H1 (cell line): Measurements from ENCODE around the gene CDH22. TPM values are rescaled to one million over a fixed set of nuclear protein-coding genes. Genes with fewer than 3 reads are reported as not detected.

Experiments
- CTCF ChIA-PET: fragments of 300-600 bp; sonication (Branson Sonifier 250); formaldehyde crosslinking; loops from one replicate; lab custom pipeline; 2021; ENCODE audit not compliant: partially characterized antibody; lab: Charles Lee
- POLR2A ChIA-PET: fragments of 300-600 bp; sonication (Branson Sonifier 250); formaldehyde crosslinking; loops from one replicate; lab custom pipeline; 2021; ENCODE audit warnings: inconsistent platforms; ENCODE audit not compliant: partially characterized antibody; lab: Charles Lee
- DNase-seq, 2 experiments: peaks; one replicate each; pipeline versions ENCODE4 v3.0.0 to v3.0.0-alpha.2; 2010 to 2022; ENCODE audit warnings: low spot score in 2 of 2, low read depth in 1 of 2, mixed read lengths in 1 of 2
- FAIRE-seq: peaks from 2 replicates; lab custom pipeline; 2011; peaks lifted over from hg19 to GRCh38; lab: Jason Lieb, UNC
- H2AFZ ChIP-seq: 2 replicates; pipeline ENCODE4 v1.8.1; 2012; ENCODE audit warnings: low read length, inconsistent platforms
- H2AK5ac ChIP-seq: 2 replicates; pipeline ENCODE4 v1.6.1; 2013; ENCODE audit warnings: low read depth, low read length
- H2BK120ac ChIP-seq: replicated peaks from 2 replicates; pipeline ENCODE3; 2013; ENCODE audit warnings: low read depth, low read length, inconsistent platforms
- H2BK12ac ChIP-seq: 2 replicates; pipeline ENCODE4 v1.6.1; 2013; ENCODE audit warnings: low read depth, low read length
- H2BK15ac ChIP-seq: 2 replicates; pipeline ENCODE4 v1.6.1; 2013; ENCODE audit warnings: low read length
- H2BK20ac ChIP-seq: 2 replicates; pipeline ENCODE4 v1.6.1; 2013; ENCODE audit warnings: low read length
- H2BK5ac ChIP-seq: 2 replicates; pipeline ENCODE4 v1.6.1; 2013; ENCODE audit warnings: low read depth, low read length
- H3K14ac ChIP-seq: 2 replicates; pipeline ENCODE4 v1.6.1; 2013; ENCODE audit warnings: inconsistent platforms; ENCODE audit not compliant: insufficient read length
- H3K18ac ChIP-seq: 2 replicates; pipeline ENCODE4 v1.6.1; 2013; ENCODE audit warnings: low read length; ENCODE audit errors: extremely low read depth
- H3K23ac ChIP-seq: 2 replicates; pipeline ENCODE4 v1.6.1; 2013; ENCODE audit warnings: inconsistent platforms; ENCODE audit not compliant: insufficient read length
- H3K23me2 ChIP-seq: 2 replicates; pipeline ENCODE4 v1.6.1; 2013; ENCODE audit warnings: low read depth, low read length
- H3K27ac ChIP-seq: 2 replicates; pipeline ENCODE4 v1.6.1; 2011; ENCODE audit warnings: low read depth, low read length, inconsistent platforms
- H3K27me3 ChIP-seq, 4 experiments: replicated peaks in 1 of 4; 1 replicate in 1 of 4; 2 replicates in 3 of 4; pipeline versions ENCODE4 v1.6.1 to v1.8.1; 2011 to 2013; ENCODE audit warnings: low read length in 3 of 4, mild to moderate bottlenecking in 3 of 4, inconsistent platforms in 2 of 4, mixed read lengths in 2 of 4, moderate library complexity in 1 of 4; ENCODE audit not compliant: control insufficient read depth in 3 of 4, insufficient read depth in 3 of 4; ENCODE audit errors: extremely low read depth in 1 of 4
- H3K36me3 ChIP-seq, 4 experiments: 2 replicates each; pipeline versions ENCODE4 v1.6.1 to v1.8.1; 2011 to 2013; ENCODE audit warnings: mild to moderate bottlenecking in 4 of 4, low read length in 3 of 4, moderate library complexity in 2 of 4, control low read depth in 1 of 4, inconsistent platforms in 1 of 4; ENCODE audit not compliant: insufficient read depth in 4 of 4, control insufficient read depth in 2 of 4
- H3K4ac ChIP-seq: replicated peaks from 2 replicates; pipeline ENCODE3; 2013; ENCODE audit warnings: low read length, low read depth, mixed read lengths, inconsistent platforms; ENCODE audit not compliant: insufficient read length
- H3K4me1 ChIP-seq, 4 experiments: replicated peaks in 1 of 4; 1 replicate in 1 of 4; 2 replicates in 3 of 4; pipeline versions ENCODE4 v1.6.1 to v1.8.1; 2011 to 2013; ENCODE audit warnings: low read length in 3 of 4, inconsistent platforms in 2 of 4, mixed read lengths in 1 of 4; ENCODE audit not compliant: insufficient read depth in 4 of 4, control insufficient read depth in 3 of 4
- H3K4me2 ChIP-seq, 2 experiments: 2 replicates each; pipeline versions ENCODE4 v1.6.1 to v1.8.1; 2011 to 2013; ENCODE audit warnings: low read depth in 2 of 2, low read length in 2 of 2, control low read depth in 1 of 2, inconsistent platforms in 1 of 2, mild to moderate bottlenecking in 1 of 2; ENCODE audit not compliant: insufficient read depth in 1 of 2
- H3K4me3 ChIP-seq, 4 experiments: fragments of 200-600, 300-600 bp in 1 of 4; sonication (generic), shearing (Covaris generic), sonication (Bioruptor Twin) in 1 of 4; 2 replicates each; pipeline versions ENCODE4 v1.5.1 to v1.8.1; 2011 to 2016; ENCODE audit warnings: low read length in 4 of 4, low read depth in 3 of 4, control low read depth in 2 of 4, inconsistent platforms in 2 of 4, mild to moderate bottlenecking in 2 of 4, mixed read lengths in 1 of 4, moderate library complexity in 1 of 4; ENCODE audit not compliant: insufficient read depth in 2 of 4; ENCODE audit errors: extremely low read depth in 1 of 4
- H3K56ac ChIP-seq: replicated peaks from 2 replicates; pipeline ENCODE3; 2013; ENCODE audit warnings: low read depth, mild to moderate bottlenecking, mixed read lengths, low read length, inconsistent platforms; ENCODE audit not compliant: insufficient read length
- H3K79me1 ChIP-seq: 2 replicates; pipeline ENCODE4 v1.6.1; 2013; ENCODE audit warnings: low read depth, low read length, control low read depth
- H3K79me2 ChIP-seq, 2 experiments: 2 replicates each; pipeline versions ENCODE4 v1.6.1 to v1.8.1; 2012 to 2013; ENCODE audit warnings: low read length in 2 of 2, mild to moderate bottlenecking in 2 of 2, inconsistent platforms in 1 of 2; ENCODE audit not compliant: insufficient read depth in 2 of 2, control insufficient read depth in 1 of 2
- H3K9ac ChIP-seq, 4 experiments: replicated peaks in 1 of 4; 1 replicate in 1 of 4; 2 replicates in 3 of 4; pipeline versions ENCODE4 v1.6.1 to v1.8.1; 2011 to 2013; ENCODE audit warnings: low read depth in 3 of 4, low read length in 3 of 4, control low read depth in 2 of 4, mild to moderate bottlenecking in 2 of 4, moderate library complexity in 2 of 4, inconsistent platforms in 1 of 4; ENCODE audit errors: extremely low read depth in 1 of 4
- H3K9me3 ChIP-seq, 2 experiments: 2 replicates each; pipeline versions ENCODE4 v1.6.1 to v1.8.1; 2012 to 2013; ENCODE audit warnings: mild to moderate bottlenecking in 2 of 2, moderate library complexity in 2 of 2, control low read depth in 1 of 2, inconsistent platforms in 1 of 2, low read depth in 1 of 2, low read length in 1 of 2, mixed read lengths in 1 of 2; ENCODE audit not compliant: insufficient read depth in 2 of 2
- H4K20me1 ChIP-seq, 2 experiments: replicated peaks in 1 of 2; 2 replicates each; pipeline versions ENCODE3 to v1.8.1; 2011 to 2013; ENCODE audit warnings: inconsistent platforms in 2 of 2, low read length in 2 of 2, mild to moderate bottlenecking in 1 of 2; ENCODE audit not compliant: insufficient read depth in 2 of 2, control insufficient read depth in 1 of 2
- H4K5ac ChIP-seq: 2 replicates; pipeline ENCODE4 v1.6.1; 2013; ENCODE audit warnings: low read length, low read depth, mixed read lengths, inconsistent platforms; ENCODE audit not compliant: insufficient read length
- H4K8ac ChIP-seq: 2 replicates; pipeline ENCODE4 v1.8.0; 2013; ENCODE audit warnings: mild to moderate bottlenecking, moderate library complexity, low read length, inconsistent platforms; ENCODE audit not compliant: insufficient read depth; ENCODE audit errors: extremely low read depth
- H4K91ac ChIP-seq: replicated peaks from 2 replicates; pipeline ENCODE3; 2013; ENCODE audit warnings: low read length, mixed read lengths, inconsistent platforms; ENCODE audit not compliant: insufficient read length
- ATF2 ChIP-seq: IDR thresholded peaks from 2 replicates; pipeline ENCODE4 v1.6.1; 2012; ENCODE audit warnings: low read length, inconsistent platforms
- POLR2AphosphoS5 ChIP-seq: IDR thresholded peaks from 2 replicates; pipeline ENCODE4 v1.6.1; 2011; ENCODE audit warnings: low read depth, low read length
- SRF ChIP-seq: IDR thresholded peaks from 2 replicates; pipeline ENCODE4 v1.6.1; 2011; ENCODE audit warnings: mild to moderate bottlenecking, low read depth, low read length, moderate library complexity
- TCF12 ChIP-seq: IDR thresholded peaks from 2 replicates; pipeline ENCODE4 v1.6.1; 2011; ENCODE audit warnings: low read depth, mild to moderate bottlenecking, low read length
- WGBS, 2 experiments: shearing (Covaris generic) in 1 of 2; methylation state at CpG; one replicate each; pipeline versions ENCODE4 v1.1.6 to v1.1.7; 2013 to 2015; ENCODE audit warnings: low lambda C conversion rate in 2 of 2, mixed read lengths in 2 of 2, inconsistent platforms in 1 of 2, low coverage in 1 of 2, missing lambda C conversion rate in 1 of 2; ENCODE audit not compliant: insufficient replicate concordance in 2 of 2, insufficient coverage in 1 of 2, insufficient read length in 1 of 2; ENCODE audit errors: extremely low coverage in 1 of 2, missing lambda C conversion rate in 1 of 2; 5-methylcytosine and 5-hydroxymethylcytosine counted together
- polyA plus RNA-seq, 7 experiments: library from polyadenylated mRNA; depleted of rRNA in 3 of 7; stranded (reverse) in 5 of 7; unstranded in 2 of 7; fragments of >200 nt in 5 of 7; fragments of 200-250 nt in 2 of 7; gene quantifications; 1 replicate in 5 of 7; 2 replicates in 1 of 7; 4 replicates in 1 of 7; pipeline versions ENCODE4 v1.2.1 to v1.2.3, GENCODE V29; 2011 to 2013; ENCODE audit warnings: missing spikeins in 2 of 7, mixed read lengths in 2 of 7
- total RNA-seq: library from RNA; stranded (reverse); fragmentation: NEBNext Ultra II Directional; extraction: Animal tissue kit (Norgen Biotek cat#: 25700); gene quantifications from 2 replicates; pipeline ENCODE4 v1.2.1, GENCODE V29; 2021

CDH22 gene
- total and polyA plus RNA-seq, 2 of the 8 experiments (the other 6 are each of a cell fraction or from before 2014, with no cell fraction given) = 0.35 to 0.39 TPM

- no peak for DNase-seq
- POLR2A ChIA-PET = interaction anchor here (1.2 kb wide), 1 partner anchor 8 kb away, joined by 4 read pairs; no protein-coding TSS in a partner anchor
These were observed 102.3 kb downstream of the CDH22 start for GRCh38 chr20:46206025-46206424.

More at GRCh38 chr20:46206025-46206424, 102.3 kb downstream of the CDH22 start:
- WGBS, 2 experiments = 77% methylated on average over 5 of the region's 5 CpGs; no CpG with 5 or more reads in 1 of the 2 experiments
- Histone ChIP-seq H3K79me1 (no peaks in the 10 kb centered on the region), H2AK5ac (no peak overlapping the region), H3K9me3 (no peaks in the 10 kb centered on the region), H2BK20ac (no peak overlapping the region), H3K4me2 (no peak overlapping the region), H3K79me2 (no peaks in the 10 kb centered on the region), H2BK120ac (no peak overlapping the region), H3K4me1 (peaks cover 0 to 11% (median 5%) of the 10 kb centered on the region in 4 experiments; a peak in 5 of 7 replicates), H3K9ac (no peak overlapping the region), H4K5ac (no peak overlapping the region), H3K23me2 (0 out of 2 replicates have a peak, but pooled peaks cover 2% of the 10 kb centered on the region), H3K27ac (no peak overlapping the region), H3K4me3 (no peak overlapping the region), H3K4ac (peak overlapping the region; percentile 49), H3K23ac (no peak overlapping the region), H3K14ac (no peak overlapping the region), H4K20me1 (no peaks in the 10 kb centered on the region), H3K56ac (no peak overlapping the region), H3K36me3 (no peaks in the 10 kb centered on the region), H2AFZ (no peak overlapping the region), H2BK12ac (0 out of 2 replicates have a peak overlapping the region, but pooled peaks have one; percentile 50), H4K8ac (no peak overlapping the region), H3K27me3 (peaks cover 0 to 2% (median 0%) of the 10 kb centered on the region in 4 experiments; a peak in 2 of 7 replicates), H2BK15ac (0 out of 2 replicates have a peak overlapping the region, but pooled peaks have one; percentile 83), H3K18ac (no peak overlapping the region; the same call in 1 of the 2 replicates), H2BK5ac (0 out of 2 replicates have a peak overlapping the region, but pooled peaks have one; percentile 16), H4K91ac (no peak overlapping the region)
- no peak for FAIRE-seq
- TF ChIP-seq POLR2AphosphoS5 (no peak), TCF12 (no peak), ATF2 (no peak), SRF (no peak)
- CTCF ChIA-PET = interaction anchor here (0.6 to 3.5 kb wide), 8 partner anchors 15 to 193 kb away, joined by 3 to 11 read pairs (median 4); no protein-coding TSS in a partner anchor
